Right atrium auricular region (tissue), 2 donors: ENCODE results near the gene FLACC1. TPM values are rescaled to one million over a fixed set of nuclear protein-coding genes. Genes with fewer than 3 reads are reported as not detected.

Experiments used
- DNase-seq: peaks from one replicate; pipeline ENCODE4 v3.0.0-alpha.2; 2019; ENCODE audit warnings: low spot score
- H3K27ac ChIP-seq, 2 donors: fragments of 200-600 bp; sonication (generic); 1 replicate in 1 of 2; 2 replicates in 1 of 2; pipeline ENCODE4 v1.5.1; 2016 to 2019
- H3K27me3 ChIP-seq, 2 donors: fragments of 200-600 bp; sonication (generic); one replicate each; pipeline versions ENCODE4 v1.5.1 to v1.6.0; 2017 to 2019
- H3K36me3 ChIP-seq: fragments of 200-600 bp; sonication (generic); one replicate; pipeline ENCODE4 v1.5.1; 2016
- H3K4me1 ChIP-seq, 2 donors: fragments of 200-600 bp; sonication (generic); one replicate each; pipeline versions ENCODE4 v1.5.1 to v1.6.0; 2017 to 2019
- H3K4me3 ChIP-seq, 2 donors: fragments of 200-600 bp; sonication (generic); 1 replicate in 1 of 2; 2 replicates in 1 of 2; pipeline ENCODE4 v1.5.1; 2017 to 2019; ENCODE audit warnings: mild to moderate bottlenecking in 1 of 2, moderate library complexity in 1 of 2
- H3K9me3 ChIP-seq, 2 donors: fragments of 200-600 bp; sonication (generic); one replicate each; pipeline ENCODE4 v1.5.1; 2019
- CTCF ChIP-seq, 2 donors: fragments of 200-600 bp; sonication (generic); IDR thresholded peaks; one replicate each; pipeline ENCODE4 v1.5.1; 2019; ENCODE audit warnings: antibody characterized with exemption in 2 of 2
- total RNA-seq, 2 donors: library from RNA; depleted of rRNA; stranded (reverse); fragments of >200 nt; gene quantifications; one replicate each; pipeline ENCODE4 v1.1.0, GENCODE V29; 2016

Gene FLACC1
- total RNA-seq, 2 donors from 2014 or later = 6.2 to 7.5 TPM

DNA sequence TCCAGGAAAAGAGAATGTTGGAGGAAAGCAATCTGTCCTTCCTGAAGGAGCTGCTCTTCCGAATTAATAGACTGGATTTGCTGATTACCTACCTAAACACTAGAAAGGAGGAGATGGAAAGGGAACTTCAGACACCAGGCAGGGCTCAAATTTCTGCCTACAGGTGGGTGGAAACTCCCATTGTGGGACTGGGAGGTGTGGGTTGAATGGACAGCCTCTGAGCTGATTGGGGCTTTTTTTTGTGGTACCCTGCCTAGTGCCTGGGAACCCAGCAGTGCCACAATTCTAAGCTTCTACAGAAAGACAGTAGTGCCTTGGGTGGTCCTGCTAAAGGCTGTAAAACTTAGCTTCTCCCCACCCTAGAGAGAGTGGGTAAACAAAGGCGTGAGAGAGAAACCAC lies 90.5 kb downstream of the FLACC1 start:
- TF ChIP-seq CTCF (IDR thresholded peaks at IDR 0.05) = no peak
- Histone ChIP-seq H3K4me3 (no peak overlapping the region), H3K27me3 (no peaks in the 10 kb centered on the region), H3K27ac (no peak overlapping the region), H3K4me1 (no peaks in the 10 kb centered on the region), H3K9me3 (no peaks in the 10 kb centered on the region), H3K36me3 (no peaks in the 10 kb centered on the region)
- no peak for DNase-seq

GRCh38 chr2:201264472-201265173 lies 92.5 kb downstream of the FLACC1 start:
- Histone ChIP-seq H3K27me3 (no peaks in the 10 kb centered on the region), H3K4me1 (peaks cover 0 to 5% of the 10 kb centered on the region in 2 donors), H3K36me3 (no peaks in the 10 kb centered on the region), H3K4me3 (no peak overlapping the region), H3K9me3 (no peaks in the 10 kb centered on the region), H3K27ac (no peak overlapping the region)
- TF ChIP-seq CTCF (IDR thresholded peaks at IDR 0.05) = no peak
- no peak for DNase-seq

GRCh38 chr2:201263779-201264178 lies 93.4 kb downstream of the FLACC1 start:
- Histone ChIP-seq H3K27me3 (no peaks in the 10 kb centered on the region), H3K27ac (no peak overlapping the region), H3K4me3 (no peak overlapping the region), H3K36me3 (no peaks in the 10 kb centered on the region), H3K4me1 (peaks cover 0 to 12% of the 10 kb centered on the region in 2 donors), H3K9me3 (no peaks in the 10 kb centered on the region)
- no peak for DNase-seq
- TF ChIP-seq CTCF (IDR thresholded peaks at IDR 0.05) = no peak

DNA sequence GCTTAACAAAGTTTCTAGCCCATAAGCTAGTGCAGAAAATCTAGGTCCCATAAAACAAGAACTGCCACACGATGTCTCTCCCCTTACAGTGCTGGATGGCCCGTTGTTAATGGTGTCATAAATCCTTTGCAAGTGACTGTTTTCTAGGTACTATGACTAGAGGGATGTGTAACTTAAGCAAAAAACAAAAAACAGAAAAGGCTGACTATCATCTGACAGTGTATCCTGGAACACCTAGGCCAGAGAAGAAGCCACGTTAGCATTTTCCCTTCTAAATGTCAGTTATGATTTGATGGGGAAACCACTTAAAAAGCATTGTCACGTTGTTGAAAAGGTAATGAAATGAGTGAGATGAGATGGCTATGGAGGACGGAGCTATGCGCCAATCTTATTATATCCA lies 94.4 kb downstream of the FLACC1 start:
- no peak for DNase-seq
- H3K4me1 ChIP-seq = peaks cover 0 to 17% of the 10 kb centered on the region in 2 donors
- no peak for TF ChIP-seq CTCF (IDR thresholded peaks at IDR 0.05)
- no peaks in the 10 kb centered on the region for H3K27me3 ChIP-seq
- no peaks in the 10 kb centered on the region for H3K36me3 ChIP-seq
- H3K4me3 ChIP-seq = no peak overlapping the region
- no peaks in the 10 kb centered on the region for H3K9me3 ChIP-seq
- H3K27ac ChIP-seq = no peak overlapping the region

DNA sequence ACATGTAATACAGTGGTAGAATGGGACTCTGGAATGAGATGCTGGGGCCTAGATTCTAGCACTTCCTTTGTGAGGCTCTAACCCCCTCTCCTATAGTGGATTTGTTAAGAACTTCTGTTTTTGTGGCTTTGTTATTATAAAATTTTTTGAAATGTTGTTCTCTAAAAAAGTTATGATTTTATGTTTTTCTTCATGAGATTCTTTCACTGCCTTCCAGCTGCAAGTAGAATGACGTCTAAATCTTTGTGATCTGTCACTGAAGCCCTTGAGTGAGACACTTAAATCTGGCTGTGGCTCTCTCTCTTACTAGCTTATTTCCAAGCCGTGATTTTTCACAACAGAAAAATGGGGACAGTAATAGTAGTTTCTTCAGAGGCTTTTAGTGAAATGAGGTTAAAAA lies 95.2 kb downstream of the FLACC1 start:
- peaks cover 0 to 17% of the 10 kb centered on the region in 2 donors for H3K4me1 ChIP-seq

More for the DNA sequence above, 95.2 kb downstream of the FLACC1 start:
- Histone ChIP-seq H3K27ac (no peak overlapping the region), H3K4me3 (no peak overlapping the region), H3K9me3 (no peaks in the 10 kb centered on the region), H3K36me3 (no peaks in the 10 kb centered on the region), H3K27me3 (no peaks in the 10 kb centered on the region)
- no peak for DNase-seq
- TF ChIP-seq CTCF (IDR thresholded peaks at IDR 0.05) = no peak
